ENCODE results near the gene TRMT10B. TPM values are rescaled to one million over a fixed set of nuclear protein-coding genes. Genes with fewer than 3 reads are reported as not detected.

TRMT10B gene
- total RNA-seq, 1 experiment from 2014 or later: 6.9 TPM

DNA sequence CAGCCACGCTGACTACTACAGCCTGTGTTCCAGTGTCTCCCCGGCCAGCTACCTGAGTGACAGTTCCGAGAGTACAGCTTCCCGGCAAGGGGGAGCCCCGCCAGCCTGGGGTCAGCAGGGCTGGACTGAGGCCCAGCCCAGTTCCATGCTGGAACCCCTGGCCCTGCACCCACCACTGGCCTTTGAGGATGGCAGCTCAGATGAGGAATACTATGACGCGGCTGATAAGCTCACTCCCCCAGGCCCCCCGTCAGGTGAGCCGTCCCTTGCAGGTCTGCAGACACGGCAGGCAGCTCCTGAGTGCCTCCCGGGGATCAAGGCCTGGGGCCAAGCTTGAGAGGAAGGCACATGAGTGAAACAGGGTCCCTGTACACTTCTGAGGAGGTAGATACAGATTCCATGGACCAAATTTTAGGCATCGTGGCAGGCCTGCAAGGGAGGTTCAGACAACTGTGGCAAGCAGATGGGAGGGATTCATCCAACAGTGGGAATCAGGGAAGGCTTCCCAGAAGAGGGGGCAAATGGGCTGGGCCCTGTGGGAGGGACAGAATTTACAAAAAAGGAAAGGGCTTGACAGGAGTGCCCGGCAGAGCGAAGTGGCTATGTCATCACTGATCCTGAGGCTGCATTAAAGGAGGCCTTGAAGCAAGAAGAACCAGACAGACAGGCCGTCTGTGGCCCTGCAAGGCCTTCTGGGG is 12.8 kb upstream of the TRMT10B start:
- H3K36me3 Mint-ChIP-seq (ENCODE audit: insufficient read depth, unreplicated experiment): no peaks in the 10 kb centered on the region
- no peak overlapping the region for H3K4me3 Mint-ChIP-seq (ENCODE audit: unreplicated experiment)
- H3K4me1 Mint-ChIP-seq (ENCODE audit: insufficient read depth, unreplicated experiment): no peaks in the 10 kb centered on the region
- intact Hi-C loops (cut with micrococcal nuclease): no loop called here
- no TSS peak for BruUV-seq (replicated peaks)
- DNase-seq (ENCODE audit: unreplicated experiment): no peak
- CTCF ChIA-PET: no interaction called here
- H3K27me3 Mint-ChIP-seq (ENCODE audit: insufficient read depth, unreplicated experiment): no peaks in the 10 kb centered on the region
- H3K9me3 Mint-ChIP-seq (ENCODE audit: unreplicated experiment): no peaks in the 10 kb centered on the region
- H3K27ac Mint-ChIP-seq (ENCODE audit: low read depth, unreplicated experiment): no peak overlapping the region
- POLR2A ChIA-PET: interaction anchor here (0.5 kb wide), 1 partner anchor 148 kb away, joined by 3 read pairs; the partner anchor contains the start of gene TOMM5
- TF ChIP-seq, protein P1, sequence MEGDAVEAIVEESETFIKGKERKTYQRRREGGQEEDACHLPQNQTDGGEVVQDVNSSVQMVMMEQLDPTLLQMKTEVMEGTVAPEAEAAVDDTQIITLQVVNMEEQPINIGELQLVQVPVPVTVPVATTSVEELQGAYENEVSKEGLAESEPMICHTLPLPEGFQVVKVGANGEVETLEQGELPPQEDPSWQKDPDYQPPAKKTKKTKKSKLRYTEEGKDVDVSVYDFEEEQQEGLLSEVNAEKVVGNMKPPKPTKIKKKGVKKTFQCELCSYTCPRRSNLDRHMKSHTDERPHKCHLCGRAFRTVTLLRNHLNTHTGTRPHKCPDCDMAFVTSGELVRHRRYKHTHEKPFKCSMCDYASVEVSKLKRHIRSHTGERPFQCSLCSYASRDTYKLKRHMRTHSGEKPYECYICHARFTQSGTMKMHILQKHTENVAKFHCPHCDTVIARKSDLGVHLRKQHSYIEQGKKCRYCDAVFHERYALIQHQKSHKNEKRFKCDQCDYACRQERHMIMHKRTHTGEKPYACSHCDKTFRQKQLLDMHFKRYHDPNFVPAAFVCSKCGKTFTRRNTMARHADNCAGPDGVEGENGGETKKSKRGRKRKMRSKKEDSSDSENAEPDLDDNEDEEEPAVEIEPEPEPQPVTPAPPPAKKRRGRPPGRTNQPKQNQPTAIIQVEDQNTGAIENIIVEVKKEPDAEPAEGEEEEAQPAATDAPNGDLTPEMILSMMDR (IDR thresholded peaks at IDR 0.05; ENCODE audit: unreplicated experiment): no peak

DNA sequence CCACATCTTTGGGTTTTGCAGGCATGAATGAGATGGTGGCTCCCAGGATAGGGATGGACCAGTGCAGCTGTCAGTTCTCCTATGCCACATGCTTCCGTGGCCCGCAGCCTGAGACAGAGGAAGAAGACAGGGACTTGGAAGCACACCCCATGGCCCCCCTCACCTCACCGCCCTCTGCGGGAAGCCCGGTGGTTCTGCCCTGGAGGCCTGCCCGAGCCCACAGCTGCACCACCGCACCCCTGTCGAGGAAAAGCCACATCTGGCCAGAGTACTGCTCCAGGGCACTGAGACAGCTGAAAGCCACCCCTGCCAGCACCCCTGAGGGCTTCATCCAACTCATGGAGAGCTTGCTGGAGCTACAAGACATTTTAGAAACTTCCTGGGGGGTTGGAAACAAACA is 7.6 kb upstream of the TRMT10B start:
- CTCF ChIA-PET: interaction anchor here (0.6 to 1.2 kb wide), 4 partner anchors 9 to 552 kb away, joined by 3 to 4 read pairs (median 3); no protein-coding TSS in a partner anchor
- Mint-ChIP-seq H3K9me3 (ENCODE audit: unreplicated experiment) (no peaks in the 10 kb centered on the region), H3K4me3 (ENCODE audit: unreplicated experiment) (no peak overlapping the region), H3K4me1 (ENCODE audit: insufficient read depth, unreplicated experiment) (no peaks in the 10 kb centered on the region), H3K36me3 (ENCODE audit: insufficient read depth, unreplicated experiment) (no peaks in the 10 kb centered on the region), H3K27ac (ENCODE audit: low read depth, unreplicated experiment) (no peak overlapping the region), H3K27me3 (ENCODE audit: insufficient read depth, unreplicated experiment) (no peaks in the 10 kb centered on the region)
- POLR2A ChIA-PET: interaction anchor here (0.7 to 1.5 kb wide), 3 partner anchors 9 to 151 kb away, joined by 3 to 6 read pairs (median 5); no protein-coding TSS in a partner anchor
- no peak for DNase-seq (ENCODE audit: unreplicated experiment)
- TF ChIP-seq, protein P1 (IDR thresholded peaks at IDR 0.05; ENCODE audit: unreplicated experiment): no peak
- intact Hi-C loops (cut with micrococcal nuclease): no loop called here
- BruUV-seq (replicated peaks): no TSS peak

DNA sequence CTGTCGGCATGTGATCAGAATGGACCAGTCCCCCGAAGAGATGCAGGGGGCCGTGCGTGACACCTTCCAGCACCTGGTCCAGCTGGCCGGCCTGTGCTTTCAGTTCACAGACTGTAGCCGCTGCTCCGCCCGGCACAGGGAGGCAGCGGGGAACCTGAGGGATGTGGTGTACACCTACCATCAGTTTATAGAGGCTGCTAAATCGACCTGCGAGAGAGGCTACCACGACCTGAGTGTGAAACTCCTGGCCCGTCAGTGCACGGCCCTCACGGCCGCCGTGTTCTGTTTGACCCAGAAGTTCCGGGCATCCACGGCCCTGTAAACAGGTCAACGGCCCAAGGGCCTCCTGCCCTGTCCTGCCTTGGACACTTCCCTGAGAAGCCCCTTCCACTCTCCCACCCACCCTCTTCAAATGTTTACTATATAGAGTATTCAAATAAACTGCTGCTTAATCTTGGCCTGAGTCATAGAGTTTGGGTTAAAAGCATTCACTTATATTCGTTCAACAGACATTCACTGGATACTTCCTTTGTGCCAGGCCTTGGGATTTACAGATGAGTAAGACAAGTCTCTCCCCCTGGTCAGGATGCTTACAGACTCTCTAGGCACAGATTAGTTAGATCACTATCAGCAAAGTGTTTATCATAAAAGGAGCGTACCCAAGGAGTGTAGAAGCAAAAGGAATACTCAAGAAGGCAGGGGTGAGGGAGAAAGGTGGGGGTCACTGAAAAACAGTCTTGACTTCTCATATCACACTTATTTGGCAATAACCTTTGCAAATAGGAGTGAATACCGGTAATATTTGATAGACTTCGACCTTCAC is 6.9 kb upstream of the TRMT10B start:
- ChIA-PET POLR2A (interaction anchor here (0.7 to 1.5 kb wide), 2 partner anchors 10 to 152 kb away, joined by 5 to 6 read pairs; no protein-coding TSS in a partner anchor), CTCF (interaction anchor here (0.7 to 1.4 kb wide), 6 partner anchors 9 to 85 kb away, joined by 3 to 4 read pairs (median 3); no protein-coding TSS in a partner anchor)
- TF ChIP-seq, protein P1 (IDR thresholded peaks at IDR 0.05; ENCODE audit: unreplicated experiment): no peak
- no peak for DNase-seq (ENCODE audit: unreplicated experiment)
- intact Hi-C loops (cut with micrococcal nuclease): no loop called here
- no TSS peak for BruUV-seq (replicated peaks)
- H3K27ac Mint-ChIP-seq (ENCODE audit: low read depth, unreplicated experiment): no peak overlapping the region
- H3K27me3 Mint-ChIP-seq (ENCODE audit: insufficient read depth, unreplicated experiment): no peaks in the 10 kb centered on the region
- no peak overlapping the region for H3K4me3 Mint-ChIP-seq (ENCODE audit: unreplicated experiment)
- no peaks in the 10 kb centered on the region for H3K36me3 Mint-ChIP-seq (ENCODE audit: insufficient read depth, unreplicated experiment)
- H3K4me1 Mint-ChIP-seq (ENCODE audit: insufficient read depth, unreplicated experiment): no peaks in the 10 kb centered on the region
- H3K9me3 Mint-ChIP-seq (ENCODE audit: unreplicated experiment): no peaks in the 10 kb centered on the region

DNA sequence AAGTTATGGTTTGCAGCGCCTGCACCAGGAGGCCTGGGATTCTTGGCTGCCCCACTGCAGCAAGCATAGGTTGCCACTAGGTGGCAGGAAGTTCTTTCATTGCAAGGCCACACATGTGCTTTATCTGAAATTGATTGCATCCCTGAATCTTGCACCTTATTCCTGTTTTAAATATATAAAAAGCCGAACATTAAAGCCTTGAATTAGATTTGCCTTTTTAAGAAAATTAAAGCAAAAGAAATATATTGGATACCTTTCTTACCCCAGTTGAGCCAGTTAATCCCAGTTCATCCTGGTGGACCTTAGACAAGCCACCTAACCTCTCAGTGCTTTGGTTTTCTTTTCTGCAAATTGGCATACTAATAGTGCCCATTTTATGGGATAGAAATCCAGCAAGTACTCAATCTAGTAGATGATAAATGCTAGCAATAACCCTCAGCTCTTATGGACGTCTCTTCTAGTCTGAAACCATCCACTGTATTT is 6.3 kb upstream of the TRMT10B start:
- no peaks in the 10 kb centered on the region for H3K27me3 Mint-ChIP-seq (ENCODE audit: insufficient read depth, unreplicated experiment)
- no peak overlapping the region for H3K27ac Mint-ChIP-seq (ENCODE audit: low read depth, unreplicated experiment)
- no TSS peak for BruUV-seq (replicated peaks)
- no peaks in the 10 kb centered on the region for H3K9me3 Mint-ChIP-seq (ENCODE audit: unreplicated experiment)
- intact Hi-C loops (cut with micrococcal nuclease): no loop called here
- no peak overlapping the region for H3K4me3 Mint-ChIP-seq (ENCODE audit: unreplicated experiment)
- CTCF ChIA-PET: interaction anchor here (0.6 to 1.5 kb wide), 9 partner anchors 9 to 586 kb away, joined by 3 to 7 read pairs (median 3); no protein-coding TSS in a partner anchor
- TF ChIP-seq, protein P1 (IDR thresholded peaks at IDR 0.05; ENCODE audit: unreplicated experiment): peak; percentile 83
- DNase-seq (ENCODE audit: unreplicated experiment): peak; percentile 70
- H3K4me1 Mint-ChIP-seq (ENCODE audit: insufficient read depth, unreplicated experiment): no peaks in the 10 kb centered on the region
- no peaks in the 10 kb centered on the region for H3K36me3 Mint-ChIP-seq (ENCODE audit: insufficient read depth, unreplicated experiment)
- POLR2A ChIA-PET: interaction anchor here (0.8 kb wide), 1 partner anchor 38 kb away, joined by 3 read pairs; the partner anchor contains the start of gene EXOSC3

All from MCF 10A (cell line).